ENCODE data around the gene CGN. TPM values are rescaled to one million over a fixed set of nuclear protein-coding genes. Genes with fewer than 3 reads are reported as not detected.
A peak's percentile ranks its signal among the peaks of the same experiment; 100 is the strongest.

Gene CGN
- total RNA-seq, 5 donors from 2014 or later (not counting 1 experiment from before 2014, with no cell fraction given): 0.37 to 1.3 (median 0.59) TPM

DNA sequence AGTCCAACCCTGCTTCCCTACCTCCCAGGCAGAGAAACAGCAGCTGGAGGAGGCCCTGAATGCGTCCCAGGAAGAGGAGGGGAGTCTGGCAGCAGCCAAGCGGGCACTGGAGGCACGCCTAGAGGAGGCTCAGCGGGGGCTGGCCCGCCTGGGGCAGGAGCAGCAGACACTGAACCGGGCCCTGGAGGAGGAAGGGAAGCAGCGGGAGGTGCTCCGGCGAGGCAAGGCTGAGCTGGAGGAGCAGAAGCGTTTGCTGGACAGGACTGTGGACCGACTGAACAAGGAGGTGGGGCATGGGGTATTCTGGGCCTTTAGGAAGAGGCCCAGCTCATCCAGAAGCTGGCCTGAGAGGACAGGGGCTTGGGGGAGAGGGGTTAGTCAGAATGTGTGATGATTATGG, 19.3 kb downstream of the CGN start:
- ChIA-PET POLR2A (interaction anchor here in 1 of 2 donors (0.7 kb wide), 1 partner anchor 28 kb away, joined by 7 read pairs; no protein-coding TSS in a partner anchor), CTCF (no interaction called here)
- ATAC-seq (replicated peaks in 1 of 4): no peak

GRCh38 chr1:151533870-151534269, 22.7 kb downstream of the CGN start:
- H3K9me3 Mint-ChIP-seq: no peaks in the 10 kb centered on the region
- POLR2A ChIA-PET: no interaction called here
- H3K36me3 ChIP-seq (ENCODE audit: control insufficient read depth in 2 of 2, extremely low read depth in 1 of 2, insufficient read depth in 1 of 2, low read length in 1 of 2): no peaks in the 10 kb centered on the region
- H3K27me3 Mint-ChIP-seq: peaks cover 0 to 3% of the 10 kb centered on the region in 2 donors
- H3K27ac ChIP-seq (ENCODE audit: low read length): no peak overlapping the region
- H3K9me3 ChIP-seq: no peaks in the 10 kb centered on the region
- no peak overlapping the region for H3K27ac Mint-ChIP-seq
- ATAC-seq (replicated peaks in 1 of 4) (no peak), DNase-seq (no peak)
- H3K4me1 ChIP-seq (ENCODE audit: control insufficient read depth in 1 of 2, extremely low read depth in 1 of 2, insufficient read depth in 2 of 2, low read length in 2 of 2): no peaks in the 10 kb centered on the region
- H3K4me3 ChIP-seq (ENCODE audit: control insufficient read depth in 1 of 2, extremely low read depth in 1 of 2, low read length in 1 of 2): no peak overlapping the region
- peaks cover 0 to 6% of the 10 kb centered on the region in 2 experiments for H3K27me3 ChIP-seq (replicated peaks in 1 of 2; ENCODE audit: control insufficient read depth in 2 of 2, extremely low read depth in 1 of 2, insufficient read depth in 2 of 2, low read length in 1 of 2)
- no peaks in the 10 kb centered on the region for H3K36me3 Mint-ChIP-seq
- H3K4me3 Mint-ChIP-seq: no peak overlapping the region
- H3K4me1 Mint-ChIP-seq: no peaks in the 10 kb centered on the region
- 93% methylated on average over 10 of the region's 10 CpGs for WGBS (ENCODE audit: insufficient coverage)
- CTCF ChIA-PET: interaction anchor here in 1 of 2 donors (0.7 kb wide), 1 partner anchor 735 kb away, joined by 3 read pairs; no protein-coding TSS in a partner anchor

More for the DNA sequence above, 19.3 kb downstream of the CGN start:
- 88% methylated on average over 11 of the region's 11 CpGs for WGBS (ENCODE audit: insufficient coverage)
- Mint-ChIP-seq H3K9me3 (no peaks in the 10 kb centered on the region), H3K36me3 (no peaks in the 10 kb centered on the region), H3K27ac (no peak overlapping the region), H3K27me3 (peaks cover 0 to 3% of the 10 kb centered on the region in 2 donors), H3K4me1 (no peaks in the 10 kb centered on the region), H3K4me3 (no peak overlapping the region)
- no peaks in the 10 kb centered on the region for H3K4me1 ChIP-seq (ENCODE audit: control insufficient read depth in 1 of 2, extremely low read depth in 1 of 2, insufficient read depth in 2 of 2, low read length in 2 of 2)
- H3K36me3 ChIP-seq (ENCODE audit: control insufficient read depth in 2 of 2, extremely low read depth in 1 of 2, insufficient read depth in 1 of 2, low read length in 1 of 2): no peaks in the 10 kb centered on the region
- peaks cover 0 to 6% of the 10 kb centered on the region in 2 experiments for H3K27me3 ChIP-seq (replicated peaks in 1 of 2; ENCODE audit: control insufficient read depth in 2 of 2, extremely low read depth in 1 of 2, insufficient read depth in 2 of 2, low read length in 1 of 2)
- no peak for DNase-seq
- H3K4me3 ChIP-seq (ENCODE audit: control insufficient read depth in 1 of 2, extremely low read depth in 1 of 2, low read length in 1 of 2): no peak overlapping the region
- no peaks in the 10 kb centered on the region for H3K9me3 ChIP-seq
- no peak overlapping the region for H3K27ac ChIP-seq (ENCODE audit: low read length)

DNA sequence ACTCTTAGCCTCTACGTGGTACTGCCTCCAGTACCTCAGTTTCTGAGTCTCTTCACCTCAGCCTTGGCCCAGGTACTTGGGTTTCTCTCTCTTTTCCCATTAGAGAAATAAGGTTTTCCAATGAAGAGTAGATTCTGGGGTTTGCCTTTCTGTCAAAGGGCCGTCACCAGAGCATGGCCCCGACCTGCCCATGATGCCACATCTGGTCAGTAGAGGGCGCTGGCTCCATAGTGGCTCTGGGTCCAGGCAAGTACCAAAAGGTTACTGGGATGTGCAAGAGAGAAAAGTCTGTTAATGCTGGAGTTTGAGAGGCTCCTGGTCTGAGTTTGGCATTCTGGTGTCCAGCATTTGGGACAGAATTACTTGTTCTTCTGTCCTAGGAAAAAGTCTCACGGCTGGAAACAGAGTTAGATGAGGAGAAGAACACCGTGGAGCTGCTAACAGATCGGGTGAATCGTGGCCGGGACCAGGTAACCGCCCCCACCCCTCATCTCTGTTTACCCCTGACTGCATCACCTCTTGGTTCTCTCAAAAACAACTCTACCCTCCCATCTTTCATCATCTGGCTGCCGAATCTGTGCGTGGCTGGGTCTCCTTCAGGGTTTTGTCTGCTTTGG, 23.6 kb downstream of the CGN start:
- Mint-ChIP-seq H3K9me3 (no peaks in the 10 kb centered on the region), H3K27me3 (no peaks in the 10 kb centered on the region), H3K36me3 (no peaks in the 10 kb centered on the region), H3K4me1 (peaks cover 5 to 6% (median 6%) of the 10 kb centered on the region in 3 donors), H3K4me3 (no peak overlapping the region), H3K27ac (no peak overlapping the region)
- no peak overlapping the region for H3K4me3 ChIP-seq (ENCODE audit: control insufficient read depth in 1 of 2, extremely low read depth in 1 of 2, low read length in 1 of 2)
- POLR2A ChIA-PET: no interaction called here
- no peak overlapping the region for H3K27ac ChIP-seq (ENCODE audit: low read length)
- 69% methylated on average over 7 of the region's 12 CpGs for WGBS (ENCODE audit: insufficient coverage)
- H3K36me3 ChIP-seq (ENCODE audit: control insufficient read depth in 2 of 2, extremely low read depth in 1 of 2, insufficient read depth in 1 of 2, low read length in 1 of 2): no peaks in the 10 kb centered on the region
- H3K4me1 ChIP-seq (ENCODE audit: control insufficient read depth in 1 of 2, extremely low read depth in 1 of 2, insufficient read depth in 2 of 2, low read length in 2 of 2): peaks cover 2 to 7% of the 10 kb centered on the region in 2 experiments
- CTCF ChIA-PET: no interaction called here
- peaks cover 0 to 3% of the 10 kb centered on the region in 2 experiments for H3K27me3 ChIP-seq (replicated peaks in 1 of 2; ENCODE audit: control insufficient read depth in 2 of 2, extremely low read depth in 1 of 2, insufficient read depth in 2 of 2, low read length in 1 of 2)
- peak; percentile 75 to 83 (median 82) for ATAC-seq (replicated peaks in 1 of 4)
- DNase-seq: peak; percentile 18 to 82 (median 66)
- H3K9me3 ChIP-seq: no peaks in the 10 kb centered on the region

GRCh38 chr1:151535326-151536271, 24.4 kb downstream of the CGN start:
- peaks cover 9 to 14% (median 14%) of the 10 kb centered on the region in 3 donors for H3K4me1 Mint-ChIP-seq
- H3K27ac ChIP-seq (ENCODE audit: low read length): no peak overlapping the region
- H3K27ac Mint-ChIP-seq: no peak overlapping the region
- ATAC-seq (replicated peaks in 1 of 4) (no peak), DNase-seq (no peak)
- ChIA-PET CTCF (interaction anchor here in 1 of 2 donors (0.5 to 0.6 kb wide), 2 partner anchors 60 to 91 kb away, joined by 3 read pairs; no protein-coding TSS in a partner anchor), POLR2A (no interaction called here)
- no peaks in the 10 kb centered on the region for H3K9me3 ChIP-seq
- no peaks in the 10 kb centered on the region for H3K9me3 Mint-ChIP-seq
- no peaks in the 10 kb centered on the region for H3K36me3 ChIP-seq (ENCODE audit: control insufficient read depth in 2 of 2, extremely low read depth in 1 of 2, insufficient read depth in 1 of 2, low read length in 1 of 2)
- peaks cover 3 to 13% of the 10 kb centered on the region in 2 experiments for H3K4me1 ChIP-seq (ENCODE audit: control insufficient read depth in 1 of 2, extremely low read depth in 1 of 2, insufficient read depth in 2 of 2, low read length in 2 of 2)
- 95% methylated on average over 2 of the region's 6 CpGs for whole genome bisulfite sequencing (ENCODE audit: insufficient coverage)
- no peak overlapping the region for H3K4me3 Mint-ChIP-seq
- H3K27me3 ChIP-seq (replicated peaks in 1 of 2; ENCODE audit: control insufficient read depth in 2 of 2, extremely low read depth in 1 of 2, insufficient read depth in 2 of 2, low read length in 1 of 2): peaks cover 0 to 2% of the 10 kb centered on the region in 2 experiments
- no peaks in the 10 kb centered on the region for H3K36me3 Mint-ChIP-seq
- H3K27me3 Mint-ChIP-seq: peaks cover 0 to 1% of the 10 kb centered on the region in 2 donors
- H3K4me3 ChIP-seq (ENCODE audit: control insufficient read depth in 1 of 2, extremely low read depth in 1 of 2, low read length in 1 of 2): no peak overlapping the region

DNA sequence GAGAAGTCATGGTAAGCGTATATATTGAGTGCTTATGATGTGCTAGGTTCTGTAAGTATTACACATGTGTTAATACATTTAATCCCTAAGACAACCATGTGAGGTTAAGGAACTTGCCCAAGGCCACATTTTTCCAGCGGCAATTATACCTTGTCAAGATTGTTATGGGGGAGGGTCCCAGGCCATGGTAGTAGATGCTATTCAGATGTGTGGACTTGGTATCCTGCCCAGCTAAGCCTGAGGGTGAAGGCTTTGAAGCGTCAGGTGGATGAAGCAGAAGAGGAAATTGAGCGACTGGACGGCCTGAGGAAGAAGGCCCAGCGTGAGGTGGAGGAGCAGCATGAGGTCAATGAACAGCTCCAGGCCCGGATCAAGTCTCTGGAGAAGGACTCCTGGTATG, 25.3 kb downstream of the CGN start:
- peaks cover 0 to 9% of the 10 kb centered on the region in 2 experiments for H3K27me3 ChIP-seq (replicated peaks in 1 of 2; ENCODE audit: control insufficient read depth in 2 of 2, extremely low read depth in 1 of 2, insufficient read depth in 2 of 2, low read length in 1 of 2)
- H3K27me3 Mint-ChIP-seq: peaks cover 2 to 7% of the 10 kb centered on the region in 2 donors
- DNase-seq (no peak), ATAC-seq (replicated peaks in 1 of 4) (no peak)
- no peaks in the 10 kb centered on the region for H3K36me3 ChIP-seq (ENCODE audit: control insufficient read depth in 2 of 2, extremely low read depth in 1 of 2, insufficient read depth in 1 of 2, low read length in 1 of 2)
- peaks cover 18 to 23% (median 22%) of the 10 kb centered on the region in 3 donors for H3K4me1 Mint-ChIP-seq
- ChIA-PET POLR2A (no interaction called here), CTCF (interaction anchor here in 1 of 2 donors (0.6 kb wide), 1 partner anchor 92 kb away, joined by 3 read pairs; no protein-coding TSS in a partner anchor)
- H3K4me3 Mint-ChIP-seq: no peak overlapping the region
- 89% methylated on average over 5 of the region's 7 CpGs for WGBS (ENCODE audit: insufficient coverage)
- no peak overlapping the region for H3K27ac Mint-ChIP-seq
- H3K36me3 Mint-ChIP-seq: no peaks in the 10 kb centered on the region
- H3K9me3 Mint-ChIP-seq: no peaks in the 10 kb centered on the region
- no peak overlapping the region for H3K4me3 ChIP-seq (ENCODE audit: control insufficient read depth in 1 of 2, extremely low read depth in 1 of 2, low read length in 1 of 2)
- H3K9me3 ChIP-seq: no peaks in the 10 kb centered on the region
- H3K27ac ChIP-seq (ENCODE audit: low read length): no peak overlapping the region
- peaks cover 3 to 21% of the 10 kb centered on the region in 2 experiments for H3K4me1 ChIP-seq (ENCODE audit: control insufficient read depth in 1 of 2, extremely low read depth in 1 of 2, insufficient read depth in 2 of 2, low read length in 2 of 2)

GRCh38 chr1:151537112-151537511, 25.9 kb downstream of the CGN start:
- Histone ChIP-seq H3K4me3 (ENCODE audit: control insufficient read depth in 1 of 2, extremely low read depth in 1 of 2, low read length in 1 of 2) (no peak overlapping the region), H3K27ac (ENCODE audit: low read length) (no peak overlapping the region), H3K27me3 (replicated peaks in 1 of 2; ENCODE audit: control insufficient read depth in 2 of 2, extremely low read depth in 1 of 2, insufficient read depth in 2 of 2, low read length in 1 of 2) (peaks cover 0 to 10% of the 10 kb centered on the region in 2 experiments), H3K9me3 (no peaks in the 10 kb centered on the region), H3K36me3 (ENCODE audit: control insufficient read depth in 2 of 2, extremely low read depth in 1 of 2, insufficient read depth in 1 of 2, low read length in 1 of 2) (no peaks in the 10 kb centered on the region), H3K4me1 (ENCODE audit: control insufficient read depth in 1 of 2, extremely low read depth in 1 of 2, insufficient read depth in 2 of 2, low read length in 2 of 2) (peaks cover 3 to 21% of the 10 kb centered on the region in 2 experiments)
- Mint-ChIP-seq H3K27ac (no peak overlapping the region), H3K27me3 (peaks cover 6 to 7% of the 10 kb centered on the region in 2 donors), H3K9me3 (no peaks in the 10 kb centered on the region), H3K36me3 (no peaks in the 10 kb centered on the region), H3K4me1 (peaks cover 22 to 28% (median 28%) of the 10 kb centered on the region in 3 donors), H3K4me3 (no peak overlapping the region)
- CTCF ChIA-PET: interaction anchor here in 1 of 2 donors (0.9 kb wide), 1 partner anchor 17 kb away, joined by 4 read pairs; no protein-coding TSS in a partner anchor
- POLR2A ChIA-PET: no interaction called here
- 94% methylated on average over 8 of the region's 9 CpGs for WGBS (ENCODE audit: insufficient coverage)
- ATAC-seq (replicated peaks in 1 of 4) (no peak), DNase-seq (no peak)

Measured in T-cell (primary cell).